Peyer's patch (tissue), 4 donors: ENCODE measurements around the gene PPIP5K1. TPM values are rescaled to one million over a fixed set of nuclear protein-coding genes. Genes with fewer than 3 reads are reported as not detected.

ENCODE experiments used
- DNase-seq, 3 donors: peaks; one replicate each; pipeline ENCODE4 v3.0.0-alpha.2; 2017 to 2019
- H3K27ac ChIP-seq, 4 donors: fragments of 200-600 bp; sonication (generic); one replicate each; pipeline ENCODE4 v1.5.1; 2016 to 2019
- H3K27me3 ChIP-seq, 2 donors: fragments of 200-600 bp; sonication (generic); one replicate each; pipeline ENCODE4 v1.5.1; 2019
- H3K36me3 ChIP-seq, 3 donors: fragments of 200-600 bp; sonication (generic); one replicate each; pipeline ENCODE4 v1.5.1; 2016 to 2019
- H3K4me1 ChIP-seq, 4 donors: fragments of 200-600 bp; sonication (generic); one replicate each; pipeline ENCODE4 v1.5.1; 2016 to 2019
- H3K4me3 ChIP-seq, 4 donors: fragments of 200-600 bp; sonication (generic); 1 replicate in 3 of 4; 2 replicates in 1 of 4; pipeline ENCODE4 v1.5.1; 2016 to 2019; ENCODE audit warnings: mild to moderate bottlenecking in 1 of 4
- H3K9me3 ChIP-seq, 4 donors: fragments of 200-600 bp; sonication (generic); one replicate each; pipeline ENCODE4 v1.5.1; 2016 to 2019; ENCODE audit warnings: mild to moderate bottlenecking in 1 of 4
- CTCF ChIP-seq, 6 experiments: fragments of 450-650 bp in 4 of 6; fragments of 200-600 bp in 2 of 6; sonication (generic) in 1 of 6; IDR thresholded peaks; one replicate each; pipeline ENCODE4 v1.5.1; 2017 to 2019; ENCODE audit warnings: antibody characterized with exemption in 6 of 6, mild to moderate bottlenecking in 3 of 6, moderate library complexity in 1 of 6
- POLR2A ChIP-seq, 2 donors: fragments of 450-650 bp; IDR thresholded peaks; one replicate each; pipeline ENCODE4 v1.5.1; 2017; ENCODE audit warnings: antibody characterized with exemption in 2 of 2, mild to moderate bottlenecking in 2 of 2, moderate library complexity in 2 of 2
- small RNA-seq, 2 donors: library from RNA; depleted of rRNA; stranded (forward); fragments of <200 nt; gene quantifications; one replicate each; pipeline ENCODE3, GENCODE V24; 2016
- total RNA-seq, 4 donors: library from RNA; depleted of rRNA; stranded (reverse); fragments of >200 nt; gene quantifications; one replicate each; pipeline ENCODE4 v1.1.0, GENCODE V29; 2016

Gene PPIP5K1
- total RNA-seq, 4 donors from 2014 or later, result 84.9 to 380 (median 260) TPM

GRCh38 chr15:43484455-43484854, 105.6 kb downstream of the PPIP5K1 start:
- H3K27me3 ChIP-seq, result no peaks in the 10 kb centered on the region
- peaks cover 0 to 11% (median 0%) of the 10 kb centered on the region in 3 donors for H3K36me3 ChIP-seq
- DNase-seq, result no peak
- H3K27ac ChIP-seq, result no peak overlapping the region
- no peaks in the 10 kb centered on the region for H3K9me3 ChIP-seq
- TF ChIP-seq POLR2A (IDR thresholded peaks at IDR 0.05) (no peak), CTCF (IDR thresholded peaks at IDR 0.05) (no peak)
- no peaks in the 10 kb centered on the region for H3K4me1 ChIP-seq
- no peak overlapping the region for H3K4me3 ChIP-seq

Small RNA genes lying within 50 kb of the gene (small RNA-seq; reads per million reads assigned to genes)
- gene RNU6-554P (0 reads per million in 2 donors), gene RNU6-610P (0 reads per million in 2 donors)

Other genes starting within 250 kb of the PPIP5K1 start
- 10 to 100 TPM; 27.5 to 57.8 (median 29.1) TPM for gene ZSCAN29, start 219.2 kb downstream of the PPIP5K1 start, total RNA-seq
- gene TUBGCP4, start 219.1 kb downstream of the PPIP5K1 start, total RNA-seq, result 10 to 100 TPM; 16.3 to 30.0 (median 23.4) TPM
- 100 to 1,000 TPM in 1 of 4 donors, 10 to 100 TPM in 2, 1 to 10 TPM in 1; 9.3 to 163 (median 24.6) TPM for gene TP53BP1, start 97.1 kb downstream of the PPIP5K1 start, total RNA-seq
- gene MAP1A, start 72.6 kb downstream of the PPIP5K1 start, total RNA-seq, result 10 to 100 TPM in 1 of 4 donors, 1 to 10 TPM in 3; 1.2 to 14.9 (median 4.4) TPM
- 100 to 1,000 TPM in 3 of 4 donors, 10 to 100 TPM in 1; 74.3 to 134 (median 111) TPM for gene CKMT1B, start 3.8 kb upstream of the PPIP5K1 start, total RNA-seq
- 1 to 10 TPM in 2 of 4 donors, under 1 TPM in 1, not detected in 1; 0.35 to 7.4 (median 4.7) TPM for gene STRC, start 28.6 kb upstream of the PPIP5K1 start, total RNA-seq
- gene CATSPER2, start 58.6 kb upstream of the PPIP5K1 start, total RNA-seq, result 10 to 100 TPM in 3 of 4 donors, 1 to 10 TPM in 1; 9.3 to 28.1 (median 21.0) TPM
- gene CKMT1A, start 103.7 kb upstream of the PPIP5K1 start, total RNA-seq, result 100 to 1,000 TPM in 3 of 4 donors, 10 to 100 TPM in 1; 96.0 to 147 (median 109) TPM
- gene PDIA3, start 156.2 kb upstream of the PPIP5K1 start, total RNA-seq, result 100 to 1,000 TPM in 2 of 4 donors, 10 to 100 TPM in 2; 28.9 to 136 (median 106) TPM
- 10 to 100 TPM; 34.7 to 84.1 (median 73.2) TPM for gene ELL3, start 186.8 kb upstream of the PPIP5K1 start, total RNA-seq
- gene SERF2, start 202.1 kb upstream of the PPIP5K1 start, total RNA-seq, result 100 to 1,000 TPM; 647 to 897 (median 711) TPM
- not detected for gene SERINC4, start 210.0 kb upstream of the PPIP5K1 start, total RNA-seq
- 10 to 100 TPM; 13.0 to 38.0 (median 21.5) TPM for gene HYPK, start 210.4 kb upstream of the PPIP5K1 start, total RNA-seq
- gene MFAP1, start 234.5 kb upstream of the PPIP5K1 start, total RNA-seq, result 10 to 100 TPM in 2 of 4 donors, 1 to 10 TPM in 2; 6.1 to 21.7 (median 10.4) TPM
- 10 to 100 TPM in 1 of 4 donors, 1 to 10 TPM in 3; 2.7 to 21.5 (median 4.1) TPM for gene WDR76, start 236.8 kb upstream of the PPIP5K1 start, total RNA-seq